ENCODE measurements around the gene TMPRSS2.

The TMPRSS2 gene

DNA sequence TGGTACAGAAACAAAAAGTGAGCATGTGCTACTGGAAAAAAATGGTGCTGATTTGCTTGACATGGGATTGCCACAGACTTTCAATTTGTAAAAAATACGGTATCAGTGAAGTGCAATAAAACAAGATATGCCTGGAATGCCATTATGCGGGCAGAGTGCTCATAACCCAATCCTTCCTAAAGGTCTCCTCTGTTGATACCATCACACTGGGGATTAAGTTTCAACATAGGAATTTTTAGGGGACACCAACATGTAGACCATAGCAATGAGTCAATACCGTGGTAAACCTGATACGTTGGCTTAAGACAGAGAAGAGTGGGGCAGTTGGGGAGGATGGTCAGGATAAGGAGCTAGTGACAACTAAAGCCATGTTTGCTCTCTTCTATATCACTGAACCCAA is 61.4 kb downstream of the TMPRSS2 start:
- DNase-seq = no peak

DNA sequence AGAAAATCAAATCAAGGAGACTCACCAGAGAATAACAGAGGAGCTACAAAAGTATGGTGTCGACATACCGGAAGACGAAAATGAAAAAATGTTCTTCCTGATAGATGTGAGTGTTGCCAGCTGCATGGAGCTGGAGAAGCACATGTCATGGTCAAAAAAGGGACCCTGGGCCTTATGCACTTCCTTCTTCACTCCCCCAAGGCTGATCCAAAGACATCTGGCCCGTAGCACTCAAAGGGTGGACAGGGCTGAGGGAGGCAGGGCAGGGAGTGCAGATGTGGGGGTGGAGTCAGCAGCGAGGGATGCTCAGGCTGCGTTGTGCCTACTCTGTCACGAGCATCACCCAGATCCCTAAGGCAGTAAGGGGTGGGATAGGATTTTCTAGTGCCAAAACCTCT is 62.5 kb downstream of the TMPRSS2 start:
- DNase-seq = no peak

DNA sequence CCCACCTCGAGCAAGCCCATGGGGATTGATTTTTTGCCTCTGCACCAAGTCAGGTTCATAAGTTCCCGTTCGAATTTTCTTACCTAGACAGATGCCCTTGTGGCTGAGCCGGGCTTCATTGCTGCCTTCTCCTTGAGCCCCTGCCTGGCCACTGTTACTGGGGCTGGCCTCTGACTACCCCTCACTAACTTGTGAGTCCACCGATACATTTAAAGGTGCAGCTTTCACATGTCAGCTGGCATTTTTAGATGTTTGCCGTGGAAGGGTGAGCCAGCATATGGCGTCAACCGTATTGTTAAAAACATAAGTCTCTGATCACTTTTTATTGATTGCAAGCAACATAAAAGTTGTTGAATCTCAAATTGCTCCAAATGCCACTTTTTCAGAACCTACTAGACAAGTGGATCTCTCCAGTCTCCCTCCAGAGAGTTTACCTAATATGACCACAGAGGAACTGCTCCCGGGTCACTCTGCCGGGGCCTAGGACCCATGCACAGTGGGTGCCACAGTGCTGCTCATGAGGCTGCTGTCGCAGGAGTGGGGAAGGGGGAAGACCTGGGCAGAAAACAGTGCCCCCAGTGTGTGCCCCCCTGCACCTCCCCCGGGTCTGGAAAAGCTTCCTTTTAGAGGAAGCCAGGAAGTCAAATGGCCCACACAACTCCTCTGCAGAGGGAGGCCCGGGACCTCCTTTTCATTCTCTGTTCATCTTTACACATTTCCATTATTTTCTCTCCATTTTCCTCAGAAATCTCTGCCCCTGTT is 63.1 kb downstream of the TMPRSS2 start:
- DNase-seq = no peak

DNA sequence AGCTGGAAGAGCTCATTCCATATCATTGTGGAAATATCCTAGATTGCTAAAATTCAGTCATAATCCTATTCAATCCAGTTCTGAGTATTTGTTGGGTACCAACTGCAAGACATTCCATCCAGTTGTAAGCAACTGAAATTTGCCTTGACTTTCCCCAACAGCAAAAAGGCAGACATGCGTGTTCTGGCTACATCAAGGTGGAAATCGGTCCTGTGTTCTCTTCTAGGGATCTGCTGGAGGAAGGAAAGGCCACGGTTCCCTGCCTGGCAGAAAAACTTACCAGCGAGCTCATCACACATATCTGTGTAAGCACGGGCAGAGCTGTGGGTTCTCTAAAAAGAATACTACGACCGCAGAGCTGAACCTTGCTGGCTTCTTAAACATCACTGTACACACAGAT is 64.4 kb downstream of the TMPRSS2 start:
- no peak for DNase-seq

DNA sequence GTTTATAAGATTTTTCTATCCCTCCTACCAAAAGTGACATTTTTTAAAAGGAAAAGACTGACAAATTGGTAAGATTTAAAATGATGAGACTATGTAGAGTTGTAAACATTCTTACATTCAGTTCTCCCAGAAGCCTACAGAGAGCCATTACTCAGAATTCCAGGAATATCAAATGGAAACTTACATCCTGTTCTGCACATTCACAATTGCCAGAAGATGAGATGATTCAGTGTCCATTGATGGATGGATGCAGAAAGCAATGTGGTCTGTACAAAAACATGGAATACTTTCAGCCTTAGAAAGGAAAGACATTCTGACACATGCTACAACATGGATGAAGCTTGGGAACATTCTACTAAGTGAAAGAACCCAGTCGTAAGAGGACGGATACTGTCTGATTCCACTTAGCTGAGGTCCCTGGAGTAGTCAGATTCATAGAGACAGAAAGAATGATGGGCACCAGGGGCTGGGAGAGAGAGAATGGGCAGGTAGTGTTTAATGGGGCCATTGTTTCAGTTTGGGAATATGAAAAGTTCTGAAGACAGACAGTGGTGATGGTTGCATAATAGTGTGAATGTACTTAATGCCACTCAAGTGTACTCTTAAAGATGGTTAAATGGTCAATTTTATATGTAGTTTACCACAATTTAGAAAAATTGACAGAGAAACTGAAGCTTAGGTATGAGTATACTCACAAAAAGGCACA is 65.3 kb downstream of the TMPRSS2 start:
- no peak for DNase-seq

DNA sequence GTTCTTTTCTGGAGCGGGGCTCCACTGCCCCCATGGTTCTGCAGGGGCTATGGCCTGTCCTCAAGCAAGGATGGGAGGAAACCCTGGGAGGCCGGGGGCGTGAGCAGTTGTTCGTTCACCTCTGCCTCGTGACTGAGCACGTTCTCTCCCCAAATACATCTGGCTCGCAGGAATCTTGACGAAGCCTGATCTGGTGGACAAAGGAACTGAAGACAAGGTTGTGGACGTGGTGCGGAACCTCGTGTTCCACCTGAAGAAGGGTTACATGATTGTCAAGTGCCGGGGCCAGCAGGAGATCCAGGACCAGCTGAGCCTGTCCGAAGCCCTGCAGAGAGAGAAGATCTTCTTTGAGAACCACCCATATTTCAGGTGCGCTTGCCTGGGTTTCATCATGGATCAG is 66.4 kb downstream of the TMPRSS2 start:
- DNase-seq = no peak

DNA sequence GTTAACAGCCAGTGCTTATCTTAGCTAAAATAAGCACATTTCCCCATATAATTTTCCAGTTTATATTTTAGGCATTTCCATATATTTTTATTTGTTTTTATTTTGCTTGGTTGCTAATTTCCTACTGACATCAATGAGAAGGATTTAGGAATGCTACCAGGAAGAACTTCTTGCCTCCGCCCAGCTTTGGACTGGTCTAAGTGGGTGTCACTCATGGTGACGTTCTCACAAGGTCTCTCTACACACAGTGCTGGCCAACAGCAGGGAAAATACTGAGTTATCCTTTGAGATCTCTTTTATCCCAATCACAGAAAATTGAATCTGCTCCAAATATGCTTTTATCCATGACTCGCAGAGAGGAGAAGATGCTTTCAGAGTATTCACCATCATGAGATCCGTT is 68.7 kb downstream of the TMPRSS2 start:
- no peak for DNase-seq

DNA sequence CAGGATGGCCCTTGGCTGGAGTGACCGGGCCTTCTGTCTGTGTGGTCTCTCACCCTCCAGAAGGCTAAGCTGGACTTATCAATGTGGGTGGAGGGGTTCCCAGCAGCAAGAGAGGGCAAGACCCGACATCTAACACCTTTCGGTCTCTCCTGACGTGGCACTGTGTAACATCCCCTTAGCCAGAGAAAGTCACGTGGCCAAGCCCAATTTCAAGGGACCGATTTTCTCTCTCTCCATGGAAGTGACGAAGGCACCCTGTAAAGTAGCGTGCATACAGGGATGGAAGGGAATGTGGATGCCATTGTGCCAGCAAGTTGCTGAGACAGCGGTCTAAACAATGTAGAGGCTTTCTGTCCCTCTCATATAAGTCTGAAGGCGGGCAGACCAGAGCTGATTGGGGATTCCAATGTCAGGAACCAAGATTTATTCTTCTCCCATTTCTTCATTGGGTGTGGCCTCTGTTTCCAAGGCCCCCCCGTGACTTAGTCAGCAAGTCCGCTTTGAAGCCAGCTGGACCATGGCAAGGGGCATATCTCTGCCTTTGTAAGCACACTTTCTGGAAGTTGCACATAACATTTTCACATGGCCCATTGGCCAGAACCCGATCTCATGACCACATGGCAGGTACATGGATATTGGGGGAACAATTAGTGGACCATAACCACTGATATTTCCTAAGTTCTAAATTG is 69.4 kb downstream of the TMPRSS2 start:
- no peak for DNase-seq

DNA sequence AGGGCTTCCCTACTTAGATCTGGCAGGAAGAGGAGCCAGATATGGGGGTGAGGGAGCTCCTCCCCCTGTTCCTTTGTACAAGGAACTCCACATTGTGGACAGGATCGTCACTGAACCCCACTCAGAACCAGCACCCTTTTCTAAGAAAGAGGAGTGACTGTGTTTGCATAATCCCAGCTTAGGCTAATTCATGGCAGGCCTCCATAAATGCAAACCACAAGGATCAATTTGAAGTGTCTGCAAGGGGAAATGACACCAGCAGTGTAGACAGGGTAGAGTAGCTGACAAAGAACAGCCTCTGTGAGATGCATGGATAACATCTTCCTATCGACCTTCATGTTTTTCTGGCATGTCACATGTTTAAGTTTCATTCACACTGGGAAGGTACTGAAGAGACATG is 70.2 kb downstream of the TMPRSS2 start:
- DNase-seq = no peak

DNA sequence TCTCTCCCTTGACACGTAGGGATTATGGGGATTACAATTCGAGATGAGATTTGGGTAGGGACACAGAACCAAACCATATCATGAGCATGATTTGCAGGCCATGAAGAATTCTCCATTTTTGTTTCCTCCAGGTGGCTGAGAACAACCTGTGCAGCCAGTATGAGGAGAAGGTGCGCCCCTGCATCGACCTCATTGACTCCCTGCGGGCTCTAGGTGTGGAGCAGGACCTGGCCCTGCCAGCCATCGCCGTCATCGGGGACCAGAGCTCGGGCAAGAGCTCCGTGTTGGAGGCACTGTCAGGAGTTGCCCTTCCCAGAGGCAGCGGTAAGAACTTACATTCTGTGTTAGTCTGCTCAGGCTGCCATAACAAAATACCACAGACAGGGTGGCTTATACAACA is 72.3 kb downstream of the TMPRSS2 start:
- DNase-seq = no peak

DNA sequence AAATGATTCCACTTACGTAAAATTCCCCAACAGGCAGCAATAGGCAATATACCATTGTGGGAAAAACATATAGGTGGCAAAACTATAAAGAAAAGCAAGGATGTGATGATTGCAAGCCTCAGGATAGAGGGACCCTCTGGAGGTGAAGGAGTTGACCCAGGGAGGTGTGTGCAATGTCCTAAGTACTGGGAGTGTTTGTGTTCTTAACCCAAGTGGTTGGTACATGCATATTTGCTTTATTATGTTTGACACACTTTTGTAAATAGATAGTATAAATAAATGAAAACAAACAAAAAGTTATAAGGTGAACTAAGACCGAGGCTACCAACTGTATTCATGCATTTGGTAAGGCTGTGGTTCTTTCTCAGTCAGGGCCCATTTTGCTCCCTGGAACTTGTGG is 74.4 kb downstream of the TMPRSS2 start:
- DNase-seq = no peak

DNA sequence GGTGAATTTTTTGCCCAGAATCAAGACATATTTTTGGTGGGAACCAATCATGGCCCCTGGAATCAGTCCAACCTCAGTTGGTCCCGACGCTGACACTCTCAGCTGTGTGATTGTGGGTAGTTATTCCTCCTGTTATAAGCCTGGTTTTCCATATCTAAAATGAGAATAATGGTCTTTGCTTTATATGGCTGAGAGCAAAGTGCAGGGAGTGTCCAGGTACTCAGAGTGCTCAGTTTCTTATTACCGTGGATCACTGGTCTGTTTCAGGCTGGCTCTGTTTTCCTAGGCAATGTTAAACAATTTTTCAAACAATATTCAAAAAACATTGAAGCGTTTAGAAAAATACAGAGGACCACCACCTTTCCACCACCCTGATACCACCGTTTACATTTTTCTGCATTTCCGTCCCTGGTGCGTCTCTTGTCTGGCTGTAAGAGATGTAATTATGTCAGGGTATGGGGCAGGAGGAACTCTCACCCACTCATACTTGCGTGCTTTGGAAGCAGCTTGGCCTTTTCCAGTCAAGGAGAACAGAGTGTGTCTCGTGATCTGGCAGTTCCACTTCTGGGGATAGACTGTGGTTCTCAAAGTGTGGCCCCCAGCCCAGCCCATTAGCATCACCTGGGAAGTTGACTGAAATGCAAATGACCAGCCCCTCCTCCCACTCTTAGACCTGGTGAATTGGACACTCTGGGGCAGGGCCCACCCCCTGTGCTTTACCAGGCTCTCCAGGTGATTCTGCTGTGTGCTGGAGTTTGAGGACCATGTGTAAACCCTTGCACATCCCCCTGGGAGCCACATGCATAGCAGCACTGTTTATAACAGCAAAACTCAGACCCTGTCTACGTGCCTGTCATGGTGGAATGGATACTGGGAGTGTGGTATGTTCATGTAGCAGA is 75.1 kb downstream of the TMPRSS2 start:
- DNase-seq = no peak

DNA sequence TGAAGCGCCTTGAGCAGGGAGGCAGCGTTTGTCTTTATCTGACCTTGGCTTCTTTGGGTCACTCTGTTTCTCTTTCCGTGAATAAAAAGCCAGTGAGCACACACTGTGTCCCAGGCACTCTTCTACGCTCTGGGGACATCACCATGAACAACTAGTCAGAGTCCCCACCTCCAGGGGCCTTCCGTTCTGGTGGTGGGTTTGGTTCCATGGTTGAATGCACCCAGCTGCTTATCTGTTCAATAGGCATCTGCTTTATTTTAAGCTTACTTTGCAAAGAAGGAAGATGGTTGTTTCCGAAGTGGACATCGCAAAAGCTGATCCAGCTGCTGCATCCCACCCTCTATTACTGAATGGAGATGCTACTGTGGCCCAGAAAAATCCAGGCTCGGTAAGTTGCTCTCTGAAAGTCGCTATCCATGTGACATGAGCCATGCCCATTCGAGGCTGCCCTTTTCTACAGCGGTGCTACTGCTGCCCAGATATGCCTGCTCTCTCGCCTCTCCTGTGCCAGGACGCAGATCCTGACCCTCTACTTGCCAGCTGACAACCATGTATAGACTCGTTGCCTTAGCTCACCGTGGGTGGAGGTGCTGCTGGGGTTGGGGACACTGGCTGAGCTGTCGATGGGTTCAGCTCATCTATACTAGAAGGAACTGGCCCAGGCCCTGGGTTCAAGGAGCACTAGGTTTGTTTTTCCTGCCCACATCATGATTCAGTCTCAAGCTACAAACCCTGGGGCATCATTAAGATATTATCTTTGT is 76.0 kb downstream of the TMPRSS2 start:
- no peak for DNase-seq

DNA sequence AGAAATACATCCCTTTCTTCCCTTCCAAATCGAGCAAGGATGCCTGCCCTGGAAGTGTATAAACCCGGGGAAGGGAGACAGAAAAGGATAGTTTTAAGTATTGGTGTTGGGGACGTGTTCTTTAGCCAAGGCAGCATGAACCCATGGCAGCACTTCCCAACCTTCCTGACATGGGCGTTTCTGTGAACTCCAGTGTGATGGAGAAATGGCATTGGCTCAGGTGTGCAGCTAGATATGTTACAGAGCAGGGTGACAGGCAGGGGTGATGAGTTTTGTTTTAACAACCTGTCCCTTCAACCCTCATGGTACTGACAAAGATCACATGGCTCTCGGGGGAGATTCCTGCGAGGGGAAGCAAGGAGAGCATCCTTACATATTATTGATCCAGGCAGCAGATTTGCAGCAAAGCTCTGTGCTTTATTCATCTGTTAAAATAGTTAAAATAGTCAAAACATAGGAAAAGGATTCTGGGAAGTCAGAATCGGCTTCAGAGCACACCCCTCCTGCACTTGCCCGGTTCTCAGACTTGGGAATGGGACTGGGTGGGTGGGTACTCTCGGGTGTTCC is 78.0 kb downstream of the TMPRSS2 start:
- DNase-seq = no peak

DNA sequence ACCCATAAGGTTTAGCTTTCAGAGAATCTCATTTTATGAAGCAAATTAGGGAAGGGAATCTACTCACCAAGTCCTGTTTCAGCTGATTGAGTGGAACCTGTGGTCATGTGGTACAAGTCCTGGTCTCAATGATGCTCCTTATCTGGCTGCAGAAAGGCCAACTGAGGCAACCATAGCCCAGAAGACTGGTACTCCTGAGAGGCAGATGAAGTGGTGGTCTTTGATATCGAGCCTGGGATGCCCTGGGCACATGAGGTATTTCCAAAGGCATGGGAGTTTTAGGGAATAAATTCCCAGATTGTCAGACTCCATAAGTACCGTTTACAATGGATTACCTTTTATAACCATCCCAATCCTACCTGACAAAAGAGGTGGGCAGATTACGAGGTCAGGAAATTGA is 78.7 kb downstream of the TMPRSS2 start:
- no peak for DNase-seq

DNA sequence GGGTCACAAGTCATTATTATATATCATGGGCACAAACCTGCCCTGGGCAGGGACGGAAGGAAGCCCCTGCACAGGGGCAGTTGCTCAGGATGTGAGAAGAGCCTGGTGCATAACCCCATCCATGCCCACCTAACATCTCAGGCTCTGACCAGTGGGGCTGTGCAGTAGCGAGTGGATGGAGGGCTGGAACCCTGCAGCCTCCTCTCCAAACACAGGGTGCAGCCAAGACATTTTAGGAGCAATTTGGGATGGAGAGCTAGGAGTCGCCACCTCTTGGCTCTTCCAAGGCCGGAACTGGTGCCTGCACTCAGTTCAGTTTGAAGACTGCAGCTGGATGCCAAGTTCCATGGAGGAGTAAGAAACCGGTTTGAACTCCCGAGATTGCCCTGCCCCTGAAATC is 79.1 kb downstream of the TMPRSS2 start:
- DNase-seq = no peak

DNA sequence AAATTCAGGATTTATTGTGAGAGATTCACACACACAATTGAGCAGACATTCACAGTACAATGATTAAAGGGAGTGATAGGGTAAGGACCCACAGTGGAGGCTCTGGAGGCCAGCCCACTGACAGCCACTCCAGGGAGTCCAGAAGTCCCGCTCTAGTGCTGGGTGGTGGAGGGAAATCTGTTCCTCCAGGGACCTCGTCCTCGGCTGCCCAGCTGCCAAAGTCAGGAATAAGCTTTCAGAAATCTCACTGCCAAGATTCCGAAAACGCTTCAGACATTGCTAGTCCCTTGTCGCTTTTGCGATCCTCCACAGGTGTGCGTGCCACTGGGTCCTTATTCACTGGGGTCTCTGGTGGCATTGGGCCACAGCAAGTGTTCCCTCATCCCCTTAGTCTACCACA is 79.6 kb downstream of the TMPRSS2 start:
- DNase-seq = no peak

DNA sequence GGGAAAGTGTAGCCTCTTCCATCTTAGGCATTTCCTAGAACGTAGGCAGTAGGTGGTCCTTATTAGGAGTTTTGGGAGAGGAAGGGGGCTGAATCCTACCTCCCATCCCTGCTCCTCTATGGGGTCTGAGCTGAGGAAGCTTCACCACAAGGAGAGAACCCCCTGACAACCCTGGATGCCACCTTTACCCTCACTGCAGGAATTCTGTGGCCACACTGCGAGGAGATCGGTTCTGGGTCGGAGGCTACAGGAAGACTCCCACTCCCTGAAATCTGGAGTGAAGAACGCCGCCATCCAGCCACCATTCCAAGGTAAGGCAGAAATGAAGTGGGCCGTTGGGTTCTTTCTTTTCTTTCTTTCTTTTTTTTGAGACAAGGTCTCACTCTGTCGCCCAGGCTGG is 80.4 kb downstream of the TMPRSS2 start:
- no peak for DNase-seq

DNA sequence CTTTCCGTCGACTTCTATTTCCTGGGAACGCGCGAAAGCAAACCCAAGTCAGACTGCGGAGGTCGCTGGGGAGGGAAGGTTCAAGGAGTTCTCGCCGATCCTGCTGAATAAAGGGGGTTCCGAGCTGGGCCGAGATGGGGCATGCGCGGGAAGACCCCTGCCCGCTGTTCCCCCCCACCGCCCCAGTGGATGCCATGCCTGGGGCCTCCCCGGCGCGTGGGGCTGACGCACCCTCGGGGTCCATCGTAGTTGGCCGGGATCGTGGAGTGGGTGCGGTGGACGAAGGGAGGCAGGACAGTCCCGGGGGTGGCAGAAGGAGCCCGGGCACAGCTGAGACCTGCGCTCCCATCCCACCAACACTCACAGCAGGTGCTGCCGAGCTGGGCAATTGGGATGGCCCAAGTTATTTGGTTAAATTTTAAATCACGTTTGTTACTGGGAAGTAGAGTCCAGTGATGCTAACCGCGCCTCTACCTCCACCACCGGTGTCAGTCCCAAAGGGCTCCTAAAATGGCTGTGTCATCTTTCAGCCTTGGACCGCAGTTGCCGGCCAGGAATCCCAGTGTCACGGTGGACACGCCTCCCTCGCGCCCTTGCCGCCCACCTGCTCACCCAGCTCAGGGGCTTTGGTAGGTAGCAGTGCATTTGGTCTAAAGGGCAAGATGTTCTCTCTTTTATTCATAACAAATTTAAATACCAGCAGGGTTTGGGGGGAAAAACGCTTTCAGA is 81.1 kb downstream of the TMPRSS2 start:
- no peak for DNase-seq

DNA sequence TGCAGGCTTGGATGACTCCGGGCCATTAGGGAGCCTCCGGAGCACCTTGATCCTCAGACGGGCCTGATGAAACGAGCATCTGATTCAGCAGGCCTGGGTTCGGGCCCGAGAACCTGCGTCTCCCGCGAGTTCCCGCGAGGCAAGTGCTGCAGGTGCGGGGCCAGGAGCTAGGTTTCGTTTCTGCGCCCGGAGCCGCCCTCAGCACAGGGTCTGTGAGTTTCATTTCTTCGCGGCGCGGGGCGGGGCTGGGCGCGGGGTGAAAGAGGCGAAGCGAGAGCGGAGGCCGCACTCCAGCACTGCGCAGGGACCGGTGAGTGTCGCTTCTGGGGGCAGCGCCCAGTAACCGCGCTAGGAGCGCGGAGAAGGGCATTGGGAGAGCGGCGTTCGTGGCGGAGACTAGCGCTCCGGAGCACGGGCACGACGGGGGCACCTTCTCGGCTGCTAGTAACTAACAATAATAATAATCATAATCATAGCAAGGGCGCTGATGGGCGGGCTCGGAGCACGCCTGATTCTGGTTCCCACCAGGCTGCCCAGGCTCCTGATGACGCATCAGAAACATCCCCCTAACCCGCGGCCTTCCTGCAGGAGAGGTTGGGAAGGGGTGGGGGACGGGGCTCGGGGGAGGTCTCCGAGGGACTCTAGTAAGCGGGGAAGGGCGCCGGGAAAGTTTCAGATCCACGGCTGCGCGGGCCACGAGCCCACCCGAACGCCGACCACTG is 81.8 kb downstream of the TMPRSS2 start, which contains the start of gene MX1:
MX1 (plus strand) TSS at position 286 of the 722 bp plus-strand sequence. CDS start 5,832 bp downstream, outside the sequence.
- DNase-seq = peak; percentile 54

Measured in NCI-H226 (cell line).